Measurements from ENCODE around the gene ATP6V1F.

- TF ChIP-seq YY1 (IDR thresholded peaks at IDR 0.05; ENCODE audit: insufficient read depth, insufficient read length) (no peak), SUZ12 (IDR thresholded peaks at IDR 0.05; ENCODE audit: extremely low read depth, insufficient read depth, insufficient read length) (no peak), ZNF274 (IDR thresholded peaks at IDR 0.05; ENCODE audit: low read depth, low read length) (no peak)
Measured at GRCh38 chr7:128878226-128879105, 15.8 kb downstream of the ATP6V1F start.
